ENCODE results near the gene GOLT1A. TPM values are rescaled to one million over a fixed set of nuclear protein-coding genes. Genes with fewer than 3 reads are reported as not detected.

The GOLT1A gene
- total and polyA plus RNA-seq, 2 of the 8 experiments (the other 6 are each of a cell fraction or from before 2014, with no cell fraction given) = 7.5 to 8.5 TPM

DNA sequence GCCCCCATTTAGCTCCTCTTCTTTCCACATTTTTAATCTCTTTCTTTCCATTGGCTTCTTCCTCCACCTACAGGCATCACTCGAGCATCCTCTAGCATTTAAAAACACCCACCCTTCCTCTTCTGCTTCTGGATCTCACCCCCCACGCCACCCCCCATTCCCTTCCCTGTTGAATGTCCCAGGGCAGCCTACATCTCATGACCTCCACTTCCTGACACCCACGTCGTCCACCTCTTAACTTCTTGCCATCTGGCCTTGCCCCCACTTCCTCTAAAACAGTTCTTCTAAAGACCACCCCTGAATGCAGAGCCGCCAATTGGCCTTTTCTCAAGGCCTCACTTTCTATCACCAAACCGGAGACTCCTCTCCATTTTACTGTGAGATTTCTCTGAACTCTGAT lies 55.8 kb downstream of the GOLT1A start (continued):
- TF ChIP-seq CBX5 (IDR thresholded peaks at IDR 0.05; ENCODE audit: low read depth, low read length) = no peak
- TF ChIP-seq RXRA (IDR thresholded peaks at IDR 0.05; ENCODE audit: insufficient read depth, low read depth, low read length) = no peak
- no peak for TF ChIP-seq SIRT6 (IDR thresholded peaks at IDR 0.05; ENCODE audit: low read length)
- TF ChIP-seq SP1 (IDR thresholded peaks at IDR 0.05; ENCODE audit: low read depth, low read length) = no peak
- no peak for TF ChIP-seq BRCA1 (IDR thresholded peaks at IDR 0.05; ENCODE audit: low read depth, low read length)
- no peak for TF ChIP-seq PHF8 (conservative IDR thresholded peaks at IDR 0.05; ENCODE audit: low read depth, low read length)
